Measurements from ENCODE around the gene HTR1B. TPM values are rescaled to one million over a fixed set of nuclear protein-coding genes. Genes with fewer than 3 reads are reported as not detected.

Gene HTR1B
- polyA plus RNA-seq, 2 of the 4 experiments (the other 2 are of a cell fraction), result 0.12 TPM; not detected in 1

- ChIA-PET CTCF (interaction anchor here (0.6 to 1.9 kb wide), 2 partner anchors 776 to 779 kb away, joined by 3 to 4 read pairs; no protein-coding TSS in a partner anchor), POLR2A (no interaction called here)
- no peak for FAIRE-seq
These were observed 4.9 kb downstream of the HTR1B start for GRCh38 chr6:77458421-77458820.

GRCh38 chr6:77457720-77458349, 5.5 kb downstream of the HTR1B start:
- no peak overlapping the region for H3K27ac ChIP-seq
- peak overlapping the region; percentile 38 for H3K4me2 ChIP-seq
- no peak overlapping the region for H3K4me3 ChIP-seq
- FAIRE-seq (no peak), ATAC-seq (peak; percentile 86 to 90), DNase-seq (ENCODE audit: low read depth in 1 of 2, low spot score in 1 of 2) (peak; percentile 31 to 78)
- 20% methylated on average over 6 of the region's 6 CpGs for WGBS (ENCODE audit: missing lambda C conversion rate)
- H3K4me1 ChIP-seq, result peaks cover 16% of the 10 kb centered on the region; the same call in 2 of the 3 replicates
- ChIA-PET CTCF (interaction anchor here (0.6 to 2.0 kb wide), 10 partner anchors 7 to 1691 kb away, joined by 3 to 7 read pairs (median 3); no protein-coding TSS in a partner anchor), POLR2A (no interaction called here)
- H3K9me3 ChIP-seq, result no peaks in the 10 kb centered on the region
- peak; percentile 56 for TF ChIP-seq CTCF (IDR thresholded peaks at IDR 0.05)
- TF ChIP-seq SMC3 (IDR thresholded peaks at IDR 0.05), result peak; percentile 76
- TF ChIP-seq CHD2 (IDR thresholded peaks at IDR 0.05; ENCODE audit: low read length, partially characterized antibody), result no peak
- TF ChIP-seq RAD21 (conservative IDR thresholded peaks at IDR 0.05 in 1 of 2, IDR thresholded peaks at IDR 0.05 in 1 of 2), result peak; percentile 62 to 65

More at GRCh38 chr6:77458421-77458820, 4.9 kb downstream of the HTR1B start:
- H3K4me2 ChIP-seq, result no peak overlapping the region
- no peak overlapping the region for H3K4me3 ChIP-seq
- ATAC-seq (no peak), DNase-seq (ENCODE audit: low read depth in 1 of 2, low spot score in 1 of 2) (no peak)
- 14% methylated on average over 1 of the region's 1 CpG for WGBS (ENCODE audit: missing lambda C conversion rate)
- no peak overlapping the region for H3K27ac ChIP-seq
- TF ChIP-seq PHF8 (IDR thresholded peaks at IDR 0.05; ENCODE audit: borderline replicate concordance, low read depth) (no peak), ZNF302 (CRISPR knock-in tag; IDR thresholded peaks at IDR 0.05) (no peak), TFCP2L1 (CRISPR knock-in tag; IDR thresholded peaks at IDR 0.05) (no peak), KDM1A (IDR thresholded peaks at IDR 0.05; ENCODE audit: low read depth) (no peak), KDM5A (IDR thresholded peaks at IDR 0.05) (no peak), RCOR1 (IDR thresholded peaks at IDR 0.05; ENCODE audit: low read depth, low read length) (no peak), BHLHE40 (IDR thresholded peaks at IDR 0.05; ENCODE audit: low read depth, low read length) (no peak), CHD2 (IDR thresholded peaks at IDR 0.05; ENCODE audit: low read length, partially characterized antibody) (no peak), HDAC2 (IDR thresholded peaks at IDR 0.05) (no peak), RARB (CRISPR knock-in tag; IDR thresholded peaks at IDR 0.05) (no peak), PBX3 (IDR thresholded peaks at IDR 0.05) (no peak), EP300 (IDR thresholded peaks at IDR 0.05) (no peak), NPAS2 (CRISPR knock-in tag; IDR thresholded peaks at IDR 0.05; ENCODE audit: borderline replicate concordance) (no peak), SMC3 (IDR thresholded peaks at IDR 0.05) (no peak), ZSCAN20 (CRISPR knock-in tag; IDR thresholded peaks at IDR 0.05) (no peak), NR3C1 (IDR thresholded peaks at IDR 0.05) (no peak)
- H3K4me1 ChIP-seq, result peaks cover 16% of the 10 kb centered on the region; the same call in 2 of the 3 replicates
- no peaks in the 10 kb centered on the region for H3K9me3 ChIP-seq

GRCh38 chr6:77456531-77457248, 6.6 kb downstream of the HTR1B start:
- peak overlapping the region; percentile 38; the same call in 2 of the 3 replicates for H3K4me2 ChIP-seq
- WGBS (ENCODE audit: missing lambda C conversion rate), result 51% methylated on average over 5 of the region's 5 CpGs
- H3K4me3 ChIP-seq, result no peak overlapping the region
- FAIRE-seq (no peak), DNase-seq (ENCODE audit: low read depth in 1 of 2, low spot score in 1 of 2) (peak in 1 of 2 experiments; percentile 77), ATAC-seq (peak; percentile 59 to 72; a peak in 5 of 6 replicates)
- H3K9me3 ChIP-seq, result no peaks in the 10 kb centered on the region
- CTCF ChIA-PET, result interaction anchor here (0.6 to 2.0 kb wide), 7 partner anchors 9 to 1523 kb away, joined by 3 to 7 read pairs (median 3); no protein-coding TSS in a partner anchor
- peaks cover 16% of the 10 kb centered on the region; the same call in 2 of the 3 replicates for H3K4me1 ChIP-seq
- no peak for TF ChIP-seq CBX8 (IDR thresholded peaks at IDR 0.05)
- TF ChIP-seq MAZ (IDR thresholded peaks at IDR 0.05; ENCODE audit: borderline replicate concordance, low read depth, low read length), result no peak
- TF ChIP-seq RAD21 (conservative IDR thresholded peaks at IDR 0.05 in 1 of 2, IDR thresholded peaks at IDR 0.05 in 1 of 2), result no peak
- TF ChIP-seq FOSL2 (IDR thresholded peaks at IDR 0.05), result no peak
- TF ChIP-seq FOSL2 (CRISPR knock-in tag; IDR thresholded peaks at IDR 0.05), result peak; percentile 49
- no peak for TF ChIP-seq RFX5 (IDR thresholded peaks at IDR 0.05)
- 0 out of 2 replicates have a peak, but pooled peaks have one; percentile 16 for TF ChIP-seq JUNB (IDR thresholded peaks at IDR 0.05)
- TF ChIP-seq RNF2 (IDR thresholded peaks at IDR 0.05; ENCODE audit: borderline replicate concordance, low read depth), result no peak
- peak overlapping the region; percentile 53 to 66; a peak in 5 of 6 replicates for H3K27ac ChIP-seq
- POLR2A ChIA-PET, result no interaction called here

All from A549 (cell line).